HS-27A (cell line): Measurements from ENCODE around the gene B3GALT2.
A peak's percentile ranks its signal among the peaks of the same experiment; 100 is the strongest.
"Not testable (repeated sequence)": the region's sequence is repeated elsewhere in the genome, so short reads cannot be mapped to it uniquely, and the experiment has no call there.

ENCODE experiments used
- DNase-seq: peaks from one replicate; pipeline ENCODE4 v3.0.0-alpha.2; 2012; ENCODE audit warnings: low read depth, missing footprints

B3GALT2 gene, protein sequence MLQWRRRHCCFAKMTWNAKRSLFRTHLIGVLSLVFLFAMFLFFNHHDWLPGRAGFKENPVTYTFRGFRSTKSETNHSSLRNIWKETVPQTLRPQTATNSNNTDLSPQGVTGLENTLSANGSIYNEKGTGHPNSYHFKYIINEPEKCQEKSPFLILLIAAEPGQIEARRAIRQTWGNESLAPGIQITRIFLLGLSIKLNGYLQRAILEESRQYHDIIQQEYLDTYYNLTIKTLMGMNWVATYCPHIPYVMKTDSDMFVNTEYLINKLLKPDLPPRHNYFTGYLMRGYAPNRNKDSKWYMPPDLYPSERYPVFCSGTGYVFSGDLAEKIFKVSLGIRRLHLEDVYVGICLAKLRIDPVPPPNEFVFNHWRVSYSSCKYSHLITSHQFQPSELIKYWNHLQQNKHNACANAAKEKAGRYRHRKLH

DNA sequence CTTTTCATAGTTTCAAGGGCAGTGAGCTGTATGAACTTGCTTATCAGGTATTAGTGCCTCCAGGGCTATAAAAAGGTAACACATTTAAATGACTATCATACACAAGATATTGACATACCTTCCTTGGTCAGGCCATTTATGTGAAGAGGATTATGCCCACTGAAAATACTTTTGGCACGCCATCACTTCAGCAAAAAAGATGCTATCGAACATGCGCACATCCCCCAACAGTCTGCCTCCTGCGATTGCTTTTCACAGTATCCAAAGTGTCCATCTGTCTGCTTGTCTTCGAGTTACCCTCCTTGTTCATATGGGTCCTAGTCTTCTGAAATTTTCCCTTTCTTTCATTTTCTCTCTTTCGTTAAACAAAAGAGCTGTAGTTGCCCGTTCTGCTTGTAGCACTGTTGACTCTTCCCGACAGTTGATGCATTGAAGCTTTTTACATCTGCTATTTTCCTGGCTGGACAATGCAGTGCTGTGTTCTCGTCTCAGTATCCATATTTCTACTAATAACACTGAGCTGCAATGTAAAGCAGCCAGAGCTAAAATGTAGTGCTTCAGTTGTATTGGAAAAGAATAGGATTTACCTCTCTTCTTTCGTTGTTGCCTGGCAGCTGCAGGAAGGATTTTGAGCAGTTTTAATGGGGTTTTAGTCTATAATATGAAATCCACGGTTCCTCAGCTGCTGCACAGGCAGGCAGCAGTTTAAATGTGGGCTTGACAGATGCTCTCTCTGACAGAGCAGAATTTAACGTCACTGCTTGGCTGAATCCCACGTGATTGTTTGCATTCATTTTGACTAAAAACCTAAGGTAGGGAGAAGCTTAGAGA is at the start of gene B3GALT2:
TSS of gene B3GALT2 (minus strand) at position 713 of the 831 bp plus-strand sequence. CDS start 5,051 bp downstream, outside the sequence.
- no peak for DNase-seq

DNA sequence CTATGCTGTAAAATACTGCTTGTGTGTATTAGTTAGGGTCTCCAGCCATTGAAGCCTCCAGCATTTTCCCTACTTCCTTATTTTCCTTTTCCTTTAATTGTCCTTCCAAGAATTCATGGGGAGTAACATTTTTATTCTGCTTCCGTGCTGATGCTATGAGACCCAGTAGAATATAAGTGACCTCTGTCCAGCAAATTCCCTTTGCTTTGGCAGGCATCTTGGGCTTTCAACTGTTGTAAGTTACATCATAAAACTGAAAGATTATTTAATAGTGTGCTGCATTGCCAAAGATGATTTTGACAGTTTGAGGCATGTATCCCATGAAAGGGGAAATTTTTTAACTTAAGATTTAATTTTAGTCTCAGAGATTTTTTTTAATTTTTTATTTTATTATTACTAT is 48.1 kb upstream of the B3GALT2 start:
- no peak for DNase-seq

DNA sequence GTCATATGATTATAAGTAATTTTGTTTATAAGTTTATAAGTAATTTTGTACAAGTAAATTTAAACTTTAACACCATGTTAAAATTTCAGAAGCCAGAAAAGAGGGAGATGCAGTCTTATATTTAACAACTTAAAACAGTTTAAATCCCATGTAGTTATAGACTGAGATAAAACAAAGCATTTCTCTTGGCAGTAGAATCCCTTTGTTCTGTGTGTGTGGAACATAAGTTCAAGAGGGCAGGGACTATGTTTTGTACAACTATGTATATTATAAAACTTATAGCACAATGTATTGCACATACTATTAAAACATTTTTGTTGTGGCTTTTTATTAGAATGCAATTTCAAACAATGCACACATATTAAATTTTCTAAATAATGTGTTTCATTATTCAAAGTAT is 44.7 kb upstream of the B3GALT2 start:
- not testable (repeated sequence) for DNase-seq

DNA sequence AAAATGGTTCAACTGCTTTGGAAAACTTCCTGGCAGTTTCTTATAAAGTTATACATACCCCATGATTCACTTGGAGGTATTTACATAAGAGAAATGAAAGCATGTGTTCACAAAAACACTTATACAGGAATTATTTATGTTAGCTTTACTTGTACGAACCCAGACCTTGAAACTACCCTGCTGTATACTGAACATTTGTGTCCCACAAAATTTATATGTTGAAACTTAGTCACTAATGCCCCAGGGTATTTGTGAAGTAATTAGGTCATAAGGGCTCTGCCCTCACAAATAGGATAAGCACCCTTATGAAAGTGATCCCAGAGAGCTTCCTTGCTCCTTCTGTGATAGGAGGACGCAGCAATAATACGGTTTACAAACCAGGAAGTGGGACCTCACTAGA is 42.7 kb upstream of the B3GALT2 start:
- no peak for DNase-seq

DNA sequence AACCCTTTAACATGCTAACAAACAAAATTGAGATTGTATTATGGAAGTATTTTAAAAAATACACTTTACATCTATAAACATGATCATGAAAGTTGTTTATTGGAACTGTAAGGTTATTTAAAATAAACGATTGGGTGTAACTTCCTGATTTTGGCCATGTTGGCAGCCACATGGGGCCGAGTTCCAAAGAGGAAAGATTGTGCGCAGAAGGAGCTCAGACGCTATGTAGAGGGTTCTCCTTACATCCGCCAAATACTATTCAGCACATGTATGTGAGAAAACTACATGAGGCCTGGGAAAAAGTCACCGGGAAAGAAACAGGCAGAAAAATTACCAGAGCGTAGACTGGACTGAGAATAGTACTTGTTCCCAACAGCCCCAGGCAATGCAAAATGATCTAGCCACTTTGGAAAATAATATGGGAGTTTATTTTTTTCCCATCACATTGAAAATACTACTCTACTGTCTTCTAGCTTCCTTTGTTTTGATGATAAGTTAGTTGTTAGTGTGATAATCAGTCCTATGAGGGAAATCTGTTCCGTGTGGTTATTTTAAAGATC is 35.7 kb upstream of the B3GALT2 start:
- DNase-seq, result no peak

DNA sequence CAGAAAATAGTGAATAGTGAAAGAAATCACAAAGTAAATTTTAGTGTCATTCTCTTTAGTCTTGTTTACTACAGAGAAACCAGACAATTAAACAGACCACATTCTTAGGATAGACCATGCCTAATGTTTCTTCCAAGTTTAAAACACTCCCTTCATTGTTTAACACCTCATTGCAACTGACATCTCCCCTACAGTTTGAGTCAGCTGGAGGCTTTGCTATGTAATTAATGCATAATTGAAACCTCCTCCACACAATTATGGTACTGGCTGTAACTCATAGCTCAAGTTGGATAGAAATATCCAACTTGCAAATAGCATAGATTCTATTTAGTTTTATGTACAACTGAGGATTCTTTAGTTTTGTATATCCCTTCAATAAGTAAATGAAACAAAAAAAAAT is 35.2 kb upstream of the B3GALT2 start:
- DNase-seq, result no peak

DNA sequence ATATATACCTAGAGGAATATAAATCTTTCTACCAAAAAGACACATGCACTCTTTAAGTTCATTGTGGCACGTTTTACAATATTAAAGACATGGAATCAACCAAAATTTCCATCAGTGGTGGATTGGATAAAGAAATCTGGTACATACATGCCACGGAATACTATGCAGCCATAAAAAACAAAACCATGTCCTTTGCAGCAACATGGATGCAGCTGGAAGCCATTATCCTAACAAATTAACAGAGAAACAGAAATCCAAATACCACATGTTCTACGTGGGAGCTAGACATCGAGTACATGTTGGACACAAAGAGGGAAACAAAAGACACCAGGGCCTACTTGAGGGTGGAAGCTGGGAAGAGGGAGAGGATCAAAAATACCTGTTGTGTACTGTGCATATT is 33.0 kb upstream of the B3GALT2 start:
- DNase-seq, result no peak

DNA sequence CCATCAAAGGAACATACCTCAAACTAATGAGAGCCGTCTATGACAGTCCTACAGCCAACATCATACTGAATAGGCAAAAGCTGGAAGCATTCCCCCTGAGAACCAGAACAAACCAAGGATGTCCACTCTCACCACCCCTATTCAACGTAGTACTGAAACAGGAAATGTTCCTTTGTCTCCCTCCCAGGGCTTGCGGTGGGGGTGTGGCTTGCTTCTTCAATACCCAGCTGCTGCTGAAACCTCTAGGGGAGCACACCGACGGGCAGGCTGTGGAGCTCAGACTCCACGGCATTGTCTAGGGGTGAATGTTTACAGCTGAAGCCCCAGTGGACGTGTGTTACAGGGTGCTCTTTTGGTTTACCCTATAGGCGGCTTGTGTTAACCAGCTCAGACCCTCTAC is 30.5 kb upstream of the B3GALT2 start:
- DNase-seq, result no peak

DNA sequence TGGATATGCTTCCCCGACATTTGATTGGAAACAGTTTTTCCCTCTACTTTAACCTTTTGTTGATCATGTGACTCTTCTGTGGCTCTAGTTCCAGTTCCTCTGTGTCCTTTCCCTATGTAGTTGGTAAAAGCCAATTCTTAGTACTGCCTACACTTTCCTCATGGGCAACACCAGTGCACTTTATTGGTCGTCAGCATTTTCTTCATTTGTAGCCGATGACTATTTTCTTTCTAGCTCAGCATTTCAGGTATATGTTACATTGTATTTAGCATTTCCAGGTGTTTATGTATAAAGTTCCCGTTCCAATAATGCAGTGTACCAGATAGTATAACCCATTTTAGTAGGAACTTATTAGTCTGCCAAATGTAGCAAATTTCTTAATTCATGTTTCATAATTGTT is 27.6 kb upstream of the B3GALT2 start:
- DNase-seq, result no peak

DNA sequence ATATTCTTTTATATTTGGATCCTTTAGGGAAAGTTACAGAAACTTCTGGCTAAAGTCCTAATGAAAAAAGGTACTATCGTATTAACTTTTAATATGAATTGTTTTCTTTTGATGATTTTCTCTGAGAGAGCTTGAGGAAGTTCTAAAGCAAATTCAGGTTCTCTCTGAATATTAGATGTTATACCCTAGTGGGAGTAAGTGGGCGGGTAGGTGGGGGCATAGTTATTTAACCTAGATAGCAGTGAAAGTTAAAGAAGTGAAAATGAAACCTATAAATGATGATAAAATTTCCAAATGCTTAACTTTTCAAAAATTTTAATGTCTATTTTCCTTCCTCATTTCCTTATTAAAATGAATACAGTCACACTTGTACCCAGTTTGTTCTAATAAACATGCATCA is 26.2 kb upstream of the B3GALT2 start:
- no peak for DNase-seq

DNA sequence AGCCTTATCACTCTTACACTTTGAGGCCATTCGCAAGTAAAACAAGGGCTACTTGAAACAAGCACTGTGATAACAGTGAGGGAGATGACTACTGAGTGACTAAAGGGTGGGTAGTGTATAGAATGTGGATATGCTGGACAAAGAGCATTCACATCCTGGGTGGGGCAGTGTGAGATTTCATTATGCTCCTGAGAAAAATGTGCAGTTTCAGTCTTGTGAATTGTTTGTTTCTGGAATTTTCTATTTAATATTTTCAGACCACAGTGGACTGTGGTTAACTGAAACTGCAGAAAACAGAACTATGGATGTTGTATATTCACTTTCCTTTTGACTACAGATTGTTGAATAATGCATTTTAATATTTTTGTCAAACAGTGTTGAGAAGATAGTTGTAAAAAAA is 25.1 kb upstream of the B3GALT2 start:
- DNase-seq, result peak; percentile 69

DNA sequence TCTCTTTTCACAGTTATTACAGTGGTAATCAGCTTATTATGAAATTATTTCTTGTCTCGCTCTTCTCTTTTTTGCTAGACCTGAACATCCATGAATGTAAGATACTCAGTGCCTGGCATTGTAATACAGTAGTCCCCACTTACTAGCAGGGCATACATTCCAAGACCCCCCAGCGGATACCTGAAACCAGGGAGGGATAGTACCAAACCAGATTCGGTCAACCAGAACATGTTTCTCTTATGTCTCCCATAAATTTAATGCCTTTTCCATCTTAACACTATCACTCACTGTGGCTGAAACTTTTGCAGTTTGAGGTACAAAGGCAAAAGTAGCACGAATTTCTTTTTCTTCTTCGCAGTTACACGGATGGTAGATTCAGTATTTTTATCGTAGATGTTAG is 24.6 kb upstream of the B3GALT2 start:
- DNase-seq, result no peak

DNA sequence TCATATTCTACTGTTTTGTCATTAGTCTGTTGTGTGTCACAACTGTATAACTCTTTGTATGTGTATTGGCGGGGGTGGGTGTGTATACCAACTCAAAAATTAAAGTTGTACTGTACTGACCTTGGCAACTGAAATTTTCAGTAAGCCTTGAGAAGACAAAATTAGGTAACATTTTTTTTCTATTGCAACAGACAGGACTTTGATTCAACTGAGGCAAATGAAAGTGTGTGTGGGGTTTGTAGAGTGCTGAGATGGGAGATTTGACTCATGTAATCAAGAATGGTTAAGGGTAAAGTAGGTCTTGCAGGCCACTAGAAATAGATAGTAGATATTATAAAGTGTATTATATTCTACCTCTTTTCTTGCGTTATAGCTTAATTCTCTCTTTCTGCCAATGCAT is 14.6 kb upstream of the B3GALT2 start:
- DNase-seq, result no peak

DNA sequence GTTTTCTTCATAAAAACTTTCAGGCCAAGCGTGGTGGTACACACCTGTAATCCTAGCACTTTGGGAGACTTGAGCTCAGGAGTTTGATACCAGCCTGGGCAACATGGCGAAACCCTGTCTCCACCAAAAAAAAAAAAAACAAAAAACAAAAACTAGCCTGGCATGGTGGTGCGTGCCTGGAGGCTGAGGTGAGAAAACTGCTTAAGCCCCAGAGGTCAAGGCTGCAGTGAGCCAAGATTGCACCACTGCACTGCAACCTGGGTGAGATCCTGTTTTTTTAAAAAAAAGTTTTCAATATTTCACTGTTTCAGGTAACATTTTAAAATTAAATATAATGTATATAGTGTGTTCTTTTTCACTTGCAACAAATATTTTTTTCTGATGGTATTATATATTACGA is 13.5 kb upstream of the B3GALT2 start:
- no peak for DNase-seq

DNA sequence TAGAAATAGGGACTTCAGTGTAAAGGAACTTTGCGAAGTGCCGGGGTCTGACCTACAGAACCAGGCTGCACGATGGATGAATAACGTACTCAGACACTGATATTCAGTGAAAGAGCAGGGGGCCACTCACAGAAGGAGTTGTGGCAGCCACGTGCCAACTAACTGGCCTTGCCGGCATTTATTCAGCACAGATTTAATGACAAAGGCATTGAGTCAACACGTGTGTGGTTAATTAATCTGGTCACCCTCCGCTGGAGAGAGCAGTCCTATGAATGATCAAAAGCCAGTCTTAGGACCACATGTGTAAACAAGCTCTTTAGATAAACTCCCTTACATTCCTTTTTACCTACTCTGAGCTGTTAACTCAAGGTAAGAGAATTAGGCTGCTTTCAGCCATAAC is 6.2 kb upstream of the B3GALT2 start:
- DNase-seq, result no peak

DNA sequence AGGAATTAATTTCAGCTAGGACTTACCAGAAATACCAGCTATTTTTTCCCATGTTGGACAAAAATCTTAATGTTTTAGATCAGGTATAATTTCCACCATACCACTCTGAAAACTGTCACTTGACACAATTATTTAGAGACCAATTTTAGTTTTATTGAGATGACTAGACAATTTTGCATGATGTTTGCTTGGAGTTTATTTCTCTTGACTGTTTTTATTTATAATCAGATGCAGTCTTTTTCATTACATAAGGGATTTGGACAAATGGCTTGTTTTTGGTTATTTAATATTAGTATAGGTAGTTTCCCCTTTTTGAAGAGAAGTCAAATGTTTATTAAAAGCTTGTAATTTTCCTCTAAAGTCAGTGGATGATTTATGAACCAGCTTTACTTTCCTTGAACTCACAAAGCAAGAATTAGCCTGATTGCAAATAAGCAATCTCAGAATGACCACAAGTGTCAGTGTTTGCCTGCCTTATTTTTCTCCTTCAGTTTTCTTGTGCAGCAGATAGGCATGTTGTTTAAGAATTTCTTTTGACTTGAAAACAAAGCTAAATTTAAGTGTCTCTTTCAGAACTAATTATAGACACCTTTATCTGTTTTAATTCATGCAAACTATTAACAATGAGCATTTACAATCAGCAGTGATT is 3.8 kb upstream of the B3GALT2 start:
- DNase-seq, result no peak

DNA sequence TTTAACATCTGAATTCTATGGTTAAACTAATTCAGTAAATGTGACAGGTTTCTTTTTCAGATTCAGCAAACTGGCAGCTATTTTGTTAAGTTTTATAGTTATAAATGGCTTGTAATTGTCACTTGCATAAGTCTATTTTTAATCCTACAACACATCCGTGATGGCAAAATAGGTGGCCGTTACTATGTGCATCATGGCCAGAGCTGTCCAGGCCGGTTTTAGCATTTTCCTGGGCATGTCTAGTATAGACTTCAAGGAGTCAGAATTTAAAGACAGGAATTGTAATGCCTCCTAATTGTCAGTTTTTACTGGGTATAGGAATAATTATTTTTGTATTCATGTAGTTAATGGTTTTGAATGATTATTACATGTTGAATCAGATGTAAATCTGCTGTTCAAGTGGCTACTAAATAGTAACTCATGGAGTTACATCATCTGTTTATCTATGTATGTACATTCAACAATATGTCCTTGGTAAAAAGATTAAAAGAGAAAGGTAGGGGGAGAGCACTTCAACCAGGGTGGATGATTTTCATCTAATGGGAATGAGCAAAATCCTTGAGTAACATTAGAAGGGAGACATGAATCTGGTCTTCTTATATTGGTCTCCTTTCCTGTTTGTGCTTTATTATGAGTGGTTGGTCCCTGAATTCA is 3.2 kb upstream of the B3GALT2 start:
- DNase-seq, result no peak

DNA sequence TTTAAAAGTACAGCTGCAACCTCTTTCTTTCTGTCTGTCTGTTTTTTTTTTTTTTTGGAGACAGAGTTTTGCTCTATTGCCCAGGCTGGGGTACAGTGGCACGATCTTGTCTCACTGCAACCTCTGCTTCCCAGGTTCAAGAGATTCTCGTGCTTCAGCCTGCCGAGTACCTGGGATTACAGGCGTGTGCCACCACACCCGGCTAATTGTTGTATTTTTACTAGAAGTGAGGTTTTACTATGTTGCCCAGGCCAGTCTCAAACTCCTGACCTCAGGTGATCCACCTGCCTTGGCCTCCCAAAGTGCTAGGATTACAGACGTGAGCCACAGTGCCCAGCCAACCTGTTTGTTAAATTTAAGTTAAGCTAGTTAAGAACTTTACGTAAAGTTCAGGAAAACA is 2.5 kb upstream of the B3GALT2 start:
- not testable (repeated sequence) for DNase-seq

DNA sequence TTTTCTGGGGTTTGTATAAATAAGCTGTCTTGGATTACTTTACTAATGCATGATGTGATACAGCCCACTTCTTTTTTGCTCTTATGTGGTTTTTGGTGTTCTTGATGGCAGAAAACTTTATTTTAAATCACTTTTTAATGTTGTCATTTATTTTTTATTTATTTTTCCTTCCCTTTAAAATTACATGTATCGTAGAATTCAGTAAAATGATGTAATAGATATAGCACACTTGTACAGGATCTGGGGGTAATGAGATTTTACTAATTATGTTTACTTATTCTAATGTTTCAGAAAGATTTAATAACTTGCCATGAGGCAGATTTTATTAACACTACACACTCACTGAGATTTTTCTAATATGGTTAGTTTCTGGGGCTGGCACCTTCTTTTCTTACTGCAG is 701 bp upstream of the B3GALT2 start:
- DNase-seq, result no peak

DNA sequence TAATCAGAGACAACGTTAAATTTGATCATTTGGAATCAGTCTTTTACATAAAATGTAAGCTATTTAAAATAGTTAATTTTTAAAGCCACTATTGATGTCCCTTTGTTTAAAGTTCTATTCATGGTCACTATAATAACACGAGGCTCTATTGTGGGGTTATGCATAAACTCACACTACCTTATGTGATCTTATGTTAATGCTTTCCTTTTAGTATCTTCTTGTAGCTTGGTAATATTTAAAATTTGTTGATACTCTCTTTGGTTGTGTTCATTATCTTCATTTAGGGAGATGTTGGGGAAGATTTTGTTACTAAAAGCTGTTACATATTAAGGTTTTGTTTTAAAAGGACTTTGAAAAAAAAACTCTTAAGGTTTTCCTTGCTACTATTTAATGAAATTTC is 1.2 kb downstream of the B3GALT2 start:
- DNase-seq, result no peak

DNA sequence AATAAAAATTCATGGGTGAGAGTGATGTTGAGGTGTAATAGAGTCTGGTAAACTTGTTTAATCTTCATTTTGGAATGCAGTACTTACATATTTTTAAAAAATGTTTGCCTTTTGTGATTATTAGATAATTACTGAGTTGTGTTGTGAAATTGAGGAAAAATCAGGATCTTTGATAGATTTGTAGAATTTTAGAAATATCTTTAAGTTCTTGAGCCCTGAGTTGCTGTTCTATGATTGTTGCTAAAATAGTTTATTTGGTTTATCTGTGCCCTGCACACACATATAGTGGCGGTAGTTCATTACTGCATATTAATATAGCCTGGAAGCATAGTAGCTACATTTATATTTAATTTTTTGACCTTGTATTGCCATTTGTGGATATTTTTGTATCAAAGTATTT is 1.6 kb downstream of the B3GALT2 start:
- DNase-seq, result no peak

DNA sequence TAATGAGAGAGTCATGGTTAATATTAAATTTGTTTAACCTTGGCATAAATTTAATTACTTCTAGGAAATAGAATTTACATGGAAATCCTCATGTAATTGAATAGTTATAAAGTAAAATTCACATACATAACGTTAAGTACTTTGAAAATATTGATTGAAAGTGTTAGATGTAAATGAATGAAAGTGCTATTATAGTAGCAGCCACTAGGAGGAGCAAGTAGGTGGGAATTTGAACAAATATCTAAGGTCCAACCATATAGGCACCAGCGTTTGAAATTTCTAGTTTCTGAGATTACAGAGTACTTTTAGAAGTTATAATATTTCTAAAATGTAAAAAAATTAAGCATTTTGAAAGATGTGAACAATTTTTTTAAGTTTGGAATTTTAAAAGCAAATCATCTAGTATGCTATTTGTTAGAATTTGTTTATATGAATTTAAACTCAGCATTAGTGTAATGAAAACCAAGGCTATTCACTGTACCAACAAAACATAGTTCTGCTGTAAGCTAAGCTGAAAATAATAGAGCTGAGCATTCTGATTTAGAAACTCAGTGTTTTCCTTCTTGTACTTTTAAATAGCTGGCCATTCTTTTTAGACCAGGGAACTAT is 3.3 kb downstream of the B3GALT2 start:
- no peak for DNase-seq
